Hematopoietic multipotent progenitor cell (in vitro differentiated cells): ENCODE measurements around the gene MYO16. TPM values are rescaled to one million over a fixed set of nuclear protein-coding genes. Genes with fewer than 3 reads are reported as not detected.
A peak's percentile ranks its signal among the peaks of the same experiment; 100 is the strongest.
"Not testable (repeated sequence)": the region's sequence is repeated elsewhere in the genome, so short reads cannot be mapped to it uniquely, and the experiment has no call there.

Experiments used
- DNase-seq, 3 donors: peaks; one replicate each; pipeline ENCODE4 v3.0.0-alpha.2; 2011 to 2015; ENCODE audit warnings: low read depth in 2 of 3, low spot score in 2 of 3
- total RNA-seq: library from RNA; depleted of rRNA; stranded (reverse); fragments of >200 nt; gene quantifications from one replicate; pipeline ENCODE4 v1.2.3, GENCODE V29; 2012

The MYO16 gene
- total RNA-seq, 1 donor: 1.6 TPM

GRCh38 chr13:108961542-108962125 lies 332.2 kb downstream of the MYO16 start:
- DNase-seq: peak; percentile 14 to 71 (median 40)

GRCh38 chr13:108962654-108963053 lies 333.2 kb downstream of the MYO16 start:
- DNase-seq: peak in 1 of 3 donors; percentile 9

- DNase-seq: no peak
Observed at GRCh38 chr13:108963276-108963810, 333.9 kb downstream of the MYO16 start.

GRCh38 chr13:108963846-108964600 lies 334.6 kb downstream of the MYO16 start:
- no peak for DNase-seq

- no peak for DNase-seq
Observed at GRCh38 chr13:108964606-108965005, 335.2 kb downstream of the MYO16 start.

GRCh38 chr13:108967371-108967770 lies 338.0 kb downstream of the MYO16 start:
- DNase-seq: no peak

GRCh38 chr13:108968566-108968965 lies 339.2 kb downstream of the MYO16 start:
- DNase-seq: no peak

- DNase-seq: no peak
Observed at GRCh38 chr13:108974686-108975085, 345.3 kb downstream of the MYO16 start.

GRCh38 chr13:108980237-108980636 lies 350.8 kb downstream of the MYO16 start:
- DNase-seq: no peak

- no peak for DNase-seq
Observed at GRCh38 chr13:108981407-108981806, 352.0 kb downstream of the MYO16 start.

- no peak for DNase-seq
Observed at GRCh38 chr13:108983273-108983672, 353.9 kb downstream of the MYO16 start.

- DNase-seq: no peak
Observed at GRCh38 chr13:108984251-108984920, 355.0 kb downstream of the MYO16 start.

GRCh38 chr13:108985166-108985565 lies 355.8 kb downstream of the MYO16 start:
- no peak for DNase-seq

GRCh38 chr13:108987517-108987916 lies 358.1 kb downstream of the MYO16 start:
- DNase-seq: no peak

- DNase-seq: no peak
Observed at GRCh38 chr13:108987944-108988343, 358.5 kb downstream of the MYO16 start.

GRCh38 chr13:108991416-108991815 lies 362.0 kb downstream of the MYO16 start:
- DNase-seq: not testable (repeated sequence)

- no peak for DNase-seq
Observed at GRCh38 chr13:108993346-108993745, 363.9 kb downstream of the MYO16 start.

- no peak for DNase-seq
Observed at GRCh38 chr13:108996430-108996829, 367.0 kb downstream of the MYO16 start.

- no peak for DNase-seq
Observed at GRCh38 chr13:109000207-109000606, 370.8 kb downstream of the MYO16 start.

GRCh38 chr13:109002934-109003333 lies 373.5 kb downstream of the MYO16 start:
- DNase-seq: no peak

GRCh38 chr13:109007946-109008345 lies 378.5 kb downstream of the MYO16 start:
- no peak for DNase-seq

GRCh38 chr13:109009756-109010155 lies 380.3 kb downstream of the MYO16 start:
- DNase-seq: no peak
